ENCODE data around the gene AZGP1. TPM values are rescaled to one million over a fixed set of nuclear protein-coding genes. Genes with fewer than 3 reads are reported as not detected.

The AZGP1 gene
- total and polyA plus RNA-seq, 2 of the 13 experiments (the other 11 are each of a cell fraction or from before 2014, with no cell fraction given): 93.8 to 229 TPM

DNA sequence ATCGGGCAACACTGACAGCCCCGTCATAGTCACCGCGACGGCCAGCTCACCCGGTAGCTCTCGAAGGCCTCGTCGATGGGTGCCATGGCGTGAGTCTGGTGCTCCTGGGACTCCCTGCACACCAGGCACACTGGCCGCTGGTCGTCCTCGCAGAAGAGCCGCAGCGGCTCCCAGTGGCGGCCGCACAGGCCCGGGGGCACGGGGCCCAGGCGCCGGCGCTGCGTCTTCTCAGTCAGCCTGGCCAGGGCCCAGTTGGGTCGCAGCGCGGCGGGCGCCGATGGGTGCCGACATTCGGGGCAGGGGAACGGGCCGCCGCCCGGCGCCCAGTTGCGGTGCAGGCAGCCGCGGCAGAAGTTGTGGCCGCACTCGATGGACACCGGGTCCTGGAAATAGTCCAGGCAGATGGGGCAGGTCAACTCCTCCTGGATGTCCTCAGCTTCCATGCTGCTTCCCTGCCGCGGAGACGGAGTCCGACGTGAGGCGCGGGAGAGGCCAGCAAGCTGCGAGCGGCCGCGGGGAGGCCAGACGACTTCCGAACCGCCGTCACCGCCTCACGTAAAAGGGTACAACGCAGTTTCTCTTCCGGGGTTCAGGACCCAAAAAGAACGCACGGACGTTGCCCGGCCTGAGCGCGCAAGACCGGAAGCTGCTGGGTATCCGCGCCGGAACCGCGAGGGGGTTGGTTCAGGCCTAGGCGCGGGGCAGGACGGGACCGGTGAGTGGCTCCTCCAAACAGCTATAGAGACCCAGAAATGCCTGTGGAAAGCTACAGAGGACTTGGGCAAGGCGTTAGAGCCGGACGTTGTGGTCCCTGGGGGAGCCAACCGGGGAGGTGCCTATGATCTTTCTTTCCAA, 56.6 kb downstream of the AZGP1 start, which contains the start of gene TRIM4 (continued):
- no peak for TF ChIP-seq RBM22 (optimal IDR thresholded peaks at IDR 0.05; ENCODE audit: low read length)
- TF ChIP-seq TBL1XR1 (IDR thresholded peaks at IDR 0.05; ENCODE audit: borderline replicate concordance, low read length, partially characterized antibody): no peak
- peak; percentile 39; the same call in 1 of the 2 replicates for TF ChIP-seq ZNF431 (CRISPR knock-in tag; IDR thresholded peaks at IDR 0.05; ENCODE audit: borderline replicate concordance, low read depth)
- TF ChIP-seq STAG1 (CRISPR knock-in tag; IDR thresholded peaks at IDR 0.05): peak; percentile 65
- TF ChIP-seq ZNF10 (CRISPR knock-in tag; IDR thresholded peaks at IDR 0.05; ENCODE audit: borderline replicate concordance, low read depth): no peak
- 0 out of 2 replicates have a peak, but pooled peaks have one; percentile 9 for TF ChIP-seq ZNF354B (CRISPR knock-in tag; IDR thresholded peaks at IDR 0.05)
- peak; percentile 65; the same call in 1 of the 2 replicates for TF ChIP-seq ZNF670 (CRISPR knock-in tag; IDR thresholded peaks at IDR 0.05; ENCODE audit: borderline replicate concordance)
- TF ChIP-seq KDM5A (IDR thresholded peaks at IDR 0.05; ENCODE audit: borderline replicate concordance, low read length): peak; percentile 79
- TF ChIP-seq, protein P1, sequence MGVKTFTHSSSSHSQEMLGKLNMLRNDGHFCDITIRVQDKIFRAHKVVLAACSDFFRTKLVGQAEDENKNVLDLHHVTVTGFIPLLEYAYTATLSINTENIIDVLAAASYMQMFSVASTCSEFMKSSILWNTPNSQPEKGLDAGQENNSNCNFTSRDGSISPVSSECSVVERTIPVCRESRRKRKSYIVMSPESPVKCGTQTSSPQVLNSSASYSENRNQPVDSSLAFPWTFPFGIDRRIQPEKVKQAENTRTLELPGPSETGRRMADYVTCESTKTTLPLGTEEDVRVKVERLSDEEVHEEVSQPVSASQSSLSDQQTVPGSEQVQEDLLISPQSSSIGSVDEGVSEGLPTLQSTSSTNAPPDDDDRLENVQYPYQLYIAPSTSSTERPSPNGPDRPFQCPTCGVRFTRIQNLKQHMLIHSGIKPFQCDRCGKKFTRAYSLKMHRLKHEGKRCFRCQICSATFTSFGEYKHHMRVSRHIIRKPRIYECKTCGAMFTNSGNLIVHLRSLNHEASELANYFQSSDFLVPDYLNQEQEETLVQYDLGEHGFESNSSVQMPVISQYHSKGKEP (CRISPR knock-in tag; IDR thresholded peaks at IDR 0.05): 0 out of 2 replicates have a peak, but pooled peaks have one; percentile 38
- TF ChIP-seq, protein P2, sequence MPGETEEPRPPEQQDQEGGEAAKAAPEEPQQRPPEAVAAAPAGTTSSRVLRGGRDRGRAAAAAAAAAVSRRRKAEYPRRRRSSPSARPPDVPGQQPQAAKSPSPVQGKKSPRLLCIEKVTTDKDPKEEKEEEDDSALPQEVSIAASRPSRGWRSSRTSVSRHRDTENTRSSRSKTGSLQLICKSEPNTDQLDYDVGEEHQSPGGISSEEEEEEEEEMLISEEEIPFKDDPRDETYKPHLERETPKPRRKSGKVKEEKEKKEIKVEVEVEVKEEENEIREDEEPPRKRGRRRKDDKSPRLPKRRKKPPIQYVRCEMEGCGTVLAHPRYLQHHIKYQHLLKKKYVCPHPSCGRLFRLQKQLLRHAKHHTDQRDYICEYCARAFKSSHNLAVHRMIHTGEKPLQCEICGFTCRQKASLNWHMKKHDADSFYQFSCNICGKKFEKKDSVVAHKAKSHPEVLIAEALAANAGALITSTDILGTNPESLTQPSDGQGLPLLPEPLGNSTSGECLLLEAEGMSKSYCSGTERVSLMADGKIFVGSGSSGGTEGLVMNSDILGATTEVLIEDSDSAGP (CRISPR knock-in tag; IDR thresholded peaks at IDR 0.05; ENCODE audit: borderline replicate concordance): peak; percentile 93
- peak; percentile 62 for TF ChIP-seq ZNF724P (CRISPR knock-in tag; IDR thresholded peaks at IDR 0.05; ENCODE audit: borderline replicate concordance)
- TF ChIP-seq ZZZ3 (CRISPR knock-in tag; IDR thresholded peaks at IDR 0.05; ENCODE audit: borderline replicate concordance): no peak; the same call in 1 of the 2 replicates
- peak; percentile 68 for TF ChIP-seq ZBTB38 (CRISPR knock-in tag; IDR thresholded peaks at IDR 0.05)
- TF ChIP-seq, protein P3, sequence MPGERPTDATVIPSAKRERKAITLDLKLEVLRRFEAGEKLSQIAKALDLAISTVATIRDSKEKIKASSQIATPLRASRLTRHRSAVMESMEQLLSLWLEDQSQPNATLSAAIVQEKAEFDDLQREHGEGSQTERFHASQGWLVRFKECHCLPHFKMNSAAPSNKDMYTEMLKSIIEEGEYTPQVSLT (CRISPR knock-in tag; IDR thresholded peaks at IDR 0.05; ENCODE audit: borderline replicate concordance, low read depth): no peak
- no peak for TF ChIP-seq ZNF737 (CRISPR knock-in tag; IDR thresholded peaks at IDR 0.05; ENCODE audit: borderline replicate concordance)
- TF ChIP-seq, protein P4, sequence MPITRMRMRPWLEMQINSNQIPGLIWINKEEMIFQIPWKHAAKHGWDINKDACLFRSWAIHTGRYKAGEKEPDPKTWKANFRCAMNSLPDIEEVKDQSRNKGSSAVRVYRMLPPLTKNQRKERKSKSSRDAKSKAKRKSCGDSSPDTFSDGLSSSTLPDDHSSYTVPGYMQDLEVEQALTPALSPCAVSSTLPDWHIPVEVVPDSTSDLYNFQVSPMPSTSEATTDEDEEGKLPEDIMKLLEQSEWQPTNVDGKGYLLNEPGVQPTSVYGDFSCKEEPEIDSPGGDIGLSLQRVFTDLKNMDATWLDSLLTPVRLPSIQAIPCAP (CRISPR knock-in tag; IDR thresholded peaks at IDR 0.05; ENCODE audit: low read depth): no peak
- TF ChIP-seq ZNF589 (CRISPR knock-in tag; conservative IDR thresholded peaks at IDR 0.05): 0 out of 2 replicates have a peak, but pooled peaks have one; percentile 37
- TF ChIP-seq, protein P5, sequence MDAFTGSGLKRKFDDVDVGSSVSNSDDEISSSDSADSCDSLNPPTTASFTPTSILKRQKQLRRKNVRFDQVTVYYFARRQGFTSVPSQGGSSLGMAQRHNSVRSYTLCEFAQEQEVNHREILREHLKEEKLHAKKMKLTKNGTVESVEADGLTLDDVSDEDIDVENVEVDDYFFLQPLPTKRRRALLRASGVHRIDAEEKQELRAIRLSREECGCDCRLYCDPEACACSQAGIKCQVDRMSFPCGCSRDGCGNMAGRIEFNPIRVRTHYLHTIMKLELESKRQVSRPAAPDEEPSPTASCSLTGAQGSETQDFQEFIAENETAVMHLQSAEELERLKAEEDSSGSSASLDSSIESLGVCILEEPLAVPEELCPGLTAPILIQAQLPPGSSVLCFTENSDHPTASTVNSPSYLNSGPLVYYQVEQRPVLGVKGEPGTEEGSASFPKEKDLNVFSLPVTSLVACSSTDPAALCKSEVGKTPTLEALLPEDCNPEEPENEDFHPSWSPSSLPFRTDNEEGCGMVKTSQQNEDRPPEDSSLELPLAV (CRISPR knock-in tag; conservative IDR thresholded peaks at IDR 0.05; ENCODE audit: low read depth): no peak
- TF ChIP-seq CENPX (CRISPR knock-in tag; IDR thresholded peaks at IDR 0.05): no peak
- no peak for TF ChIP-seq POLR2AphosphoS2 (IDR thresholded peaks at IDR 0.05; ENCODE audit: low read depth, low read length)

Data from HepG2 (cell line).